Activated naive CD8-positive, alpha-beta T cell treated with anti-CD3 and anti-CD28 coated beads for 36 hours (primary cell): ENCODE measurements around the gene CD300E. TPM values are rescaled to one million over a fixed set of nuclear protein-coding genes. Genes with fewer than 3 reads are reported as not detected.
A peak's percentile ranks its signal among the peaks of the same experiment; 100 is the strongest.

Experiments used
- DNase-seq: peaks from one replicate; pipeline ENCODE4 v3.0.0; 2021
- H3K27ac Mint-ChIP-seq: one replicate; pipeline ENCODE4 v1.8.0; 2022; ENCODE audit warnings: mild to moderate bottlenecking, moderate library complexity, mixed read lengths
- H3K27me3 Mint-ChIP-seq: one replicate; pipeline ENCODE4 v1.8.0; 2022; ENCODE audit warnings: mild to moderate bottlenecking, mixed read lengths
- H3K36me3 Mint-ChIP-seq: one replicate; pipeline ENCODE4 v1.8.0; 2021; ENCODE audit warnings: mild to moderate bottlenecking, mixed read lengths
- H3K4me1 Mint-ChIP-seq: one replicate; pipeline ENCODE4 v1.8.0; 2021; ENCODE audit warnings: mixed read lengths
- H3K4me3 Mint-ChIP-seq: one replicate; pipeline ENCODE4 v1.8.0; 2022; ENCODE audit warnings: mild to moderate bottlenecking, moderate library complexity, mixed read lengths
- H3K9me3 Mint-ChIP-seq: one replicate; pipeline ENCODE4 v1.8.0; 2022; ENCODE audit warnings: mixed read lengths
- total RNA-seq, 2 experiments: library from RNA; stranded (reverse); gene quantifications; one replicate each; pipeline ENCODE4 v1.2.3, GENCODE V29; 2021

CD300E gene
- total RNA-seq, 2 experiments from 2014 or later, result not detected

DNA sequence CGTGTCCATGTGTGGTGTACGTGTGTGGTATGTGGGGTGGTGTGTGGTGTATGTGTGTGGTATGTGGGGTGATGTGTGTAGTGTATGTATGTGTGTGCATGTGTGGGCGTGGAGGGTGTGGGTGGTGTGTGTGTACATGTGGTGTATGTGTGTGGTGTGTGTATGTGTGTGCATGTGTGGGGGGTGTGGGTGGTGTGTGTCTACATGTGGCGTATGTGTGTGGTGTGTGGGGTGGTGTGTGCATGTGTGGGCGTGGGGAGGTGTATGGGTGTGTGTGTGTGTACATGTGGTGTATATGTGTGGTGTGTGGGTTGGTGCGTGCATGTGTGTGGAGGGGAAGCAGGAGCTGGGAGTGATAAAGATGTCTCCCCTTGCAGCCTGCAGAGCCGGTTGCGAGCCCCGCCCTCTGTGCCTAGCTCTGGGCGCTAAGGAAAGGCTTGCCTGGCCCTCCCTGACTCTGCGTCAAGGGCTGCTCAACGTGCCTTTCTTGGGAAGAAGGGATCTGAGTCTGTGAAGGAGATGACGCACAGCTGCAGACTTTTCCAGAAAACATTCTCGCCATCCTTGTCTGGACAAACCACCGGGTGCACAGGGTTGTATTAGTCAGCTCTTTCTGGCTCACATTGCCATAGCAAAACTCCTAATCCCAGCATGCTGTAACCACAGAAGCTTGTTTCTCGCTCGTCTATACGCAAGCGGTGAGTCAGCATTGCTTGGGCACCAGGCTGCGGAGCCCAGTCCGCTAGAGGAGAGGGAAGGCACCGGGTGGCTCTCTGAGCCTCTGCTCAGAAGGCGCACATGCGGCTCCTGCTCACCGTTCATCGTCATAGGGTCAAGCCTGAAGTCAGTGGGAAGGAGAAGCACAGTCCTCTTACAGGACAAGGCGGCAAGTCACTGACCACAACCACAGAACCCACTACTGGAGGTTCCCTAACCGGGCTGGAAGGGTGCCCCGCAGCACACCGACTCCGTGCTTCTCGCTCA lies 54.2 kb downstream of the CD300E start:
- DNase-seq, result peak; percentile 25
- no peak overlapping the region for H3K27ac Mint-ChIP-seq

DNA sequence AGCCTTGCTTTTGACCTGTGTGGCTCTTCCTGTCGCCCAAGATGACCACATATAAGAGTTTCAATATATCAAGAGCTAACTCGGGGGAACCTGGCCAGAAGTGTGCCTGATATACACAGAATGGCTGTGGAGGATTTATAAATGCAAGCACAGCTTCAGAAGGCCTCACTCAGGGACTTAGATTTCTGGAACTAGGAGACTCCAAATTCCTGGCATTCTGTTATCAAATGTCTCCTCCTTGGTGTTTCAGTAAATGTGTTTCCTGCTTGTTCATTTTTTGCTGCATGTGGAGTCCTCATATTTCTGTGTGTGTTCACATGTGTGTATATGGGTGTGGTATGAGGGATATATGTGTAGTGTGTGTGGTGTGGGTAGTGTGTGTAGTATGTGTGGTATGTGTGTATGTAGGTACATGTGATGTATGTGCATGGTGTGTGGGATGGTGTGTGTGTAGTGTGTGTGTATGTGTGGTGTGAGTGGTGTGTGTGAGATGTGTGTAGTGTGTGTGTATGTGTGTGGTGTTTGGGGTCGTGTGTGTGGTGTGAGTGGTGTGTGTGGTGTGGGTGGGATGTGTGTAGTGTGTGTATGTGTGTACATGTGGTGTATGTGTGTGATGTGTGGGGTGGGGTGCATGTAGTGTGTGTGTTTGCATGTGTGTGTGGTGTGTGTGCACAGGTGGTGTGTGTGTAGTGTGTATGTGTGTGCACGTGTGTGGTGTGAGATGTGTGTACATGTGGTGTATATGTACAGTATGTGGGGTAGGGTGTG lies 55.2 kb downstream of the CD300E start:
- H3K4me3 Mint-ChIP-seq, result no peak overlapping the region
- no peaks in the 10 kb centered on the region for H3K36me3 Mint-ChIP-seq
- H3K27ac Mint-ChIP-seq, result no peak overlapping the region
- no peaks in the 10 kb centered on the region for H3K9me3 Mint-ChIP-seq
- DNase-seq, result no peak
- peaks cover 4% of the 10 kb centered on the region for H3K4me1 Mint-ChIP-seq
- peaks cover 36% of the 10 kb centered on the region for H3K27me3 Mint-ChIP-seq

More for the DNA sequence above, 54.2 kb downstream of the CD300E start:
- Mint-ChIP-seq H3K4me1 (peaks cover 4% of the 10 kb centered on the region), H3K27me3 (peaks cover 36% of the 10 kb centered on the region), H3K36me3 (no peaks in the 10 kb centered on the region), H3K9me3 (no peaks in the 10 kb centered on the region), H3K4me3 (no peak overlapping the region)

DNA sequence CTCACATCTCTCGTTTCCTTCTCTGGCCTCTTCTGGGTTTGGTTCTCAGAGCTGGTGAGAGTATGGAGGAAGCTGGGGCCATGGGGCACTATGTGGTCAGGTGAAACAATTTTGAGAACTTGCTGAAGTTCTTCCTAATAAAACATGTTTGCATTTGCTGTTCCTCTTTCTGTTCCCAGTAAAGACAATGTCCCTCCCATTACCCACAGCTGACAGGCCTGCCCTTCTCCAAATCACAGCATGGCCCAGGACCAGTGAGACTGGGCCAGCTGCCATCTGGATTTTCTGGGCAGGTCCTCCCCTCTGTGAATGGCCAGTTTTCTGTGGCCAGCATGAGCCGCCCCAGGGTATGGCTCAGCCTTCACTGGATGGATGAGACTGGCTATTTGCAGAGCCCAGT lies 56.1 kb downstream of the CD300E start, which contains the start of gene CD300H:
CD300H (minus strand) TSS at position 113 of the 400 bp plus-strand sequence.
- Mint-ChIP-seq H3K27me3 (peaks cover 36% of the 10 kb centered on the region), H3K9me3 (no peaks in the 10 kb centered on the region), H3K4me3 (no peak within 1 kb of the TSS), H3K27ac (no peak within 1 kb of the TSS), H3K36me3 (no peaks in the 10 kb centered on the region), H3K4me1 (peaks cover 4% of the 10 kb centered on the region)
- DNase-seq, result no peak

DNA sequence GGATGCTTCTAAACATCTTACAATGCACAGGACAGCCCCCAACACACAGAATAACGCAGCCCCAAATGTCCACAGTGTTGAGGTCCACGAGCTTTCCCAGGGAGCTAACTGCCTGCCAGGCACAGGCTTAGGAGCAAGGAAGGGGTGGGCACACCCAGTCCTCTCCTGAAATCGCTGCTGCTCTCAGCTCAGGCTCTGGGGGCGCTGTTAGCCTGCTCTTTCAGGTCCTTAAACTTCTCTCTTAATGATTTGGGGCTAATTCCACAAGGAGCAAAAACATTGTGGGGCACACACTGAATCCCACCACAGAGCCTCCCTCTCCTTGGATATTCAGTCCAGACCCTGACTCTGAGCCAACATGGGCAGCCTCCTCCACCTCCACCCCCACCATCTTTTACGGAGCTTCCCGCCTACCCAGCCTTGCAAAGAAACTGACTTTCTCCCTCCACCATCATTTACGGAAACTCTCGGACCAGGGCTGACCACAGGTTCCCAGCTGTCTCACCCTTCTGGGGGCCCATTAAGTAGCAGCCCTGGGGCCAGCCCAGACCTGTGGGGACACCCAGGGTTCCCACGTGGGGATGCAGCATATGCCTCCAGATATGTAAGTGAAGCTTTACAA lies 57.3 kb downstream of the CD300E start:
- no peak overlapping the region for H3K27ac Mint-ChIP-seq
- no peak overlapping the region for H3K4me3 Mint-ChIP-seq
- H3K36me3 Mint-ChIP-seq, result no peaks in the 10 kb centered on the region
- H3K27me3 Mint-ChIP-seq, result peaks cover 32% of the 10 kb centered on the region
- peak; percentile 19 for DNase-seq
- H3K4me1 Mint-ChIP-seq, result peaks cover 4% of the 10 kb centered on the region
- no peaks in the 10 kb centered on the region for H3K9me3 Mint-ChIP-seq

DNA sequence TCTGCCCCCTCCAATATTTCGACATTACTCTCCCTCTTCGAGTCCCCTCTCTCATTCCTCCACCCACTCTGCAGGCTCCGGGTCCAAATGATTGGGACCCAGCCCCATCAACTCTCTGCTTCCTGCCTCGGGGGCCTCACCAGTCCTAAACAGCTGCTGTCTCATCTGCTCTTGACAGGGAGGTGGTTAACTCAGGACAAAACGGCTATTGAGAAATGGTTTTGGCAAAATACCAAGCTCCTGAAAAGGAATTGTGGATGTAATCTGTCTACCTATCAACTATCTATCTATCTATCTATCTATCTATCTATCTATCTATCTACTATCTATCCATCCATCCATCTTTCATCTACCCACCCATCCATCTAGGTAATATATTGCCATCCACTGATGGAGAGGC lies 58.4 kb downstream of the CD300E start:
- DNase-seq, result no peak
- peaks cover 27% of the 10 kb centered on the region for H3K27me3 Mint-ChIP-seq
- no peaks in the 10 kb centered on the region for H3K36me3 Mint-ChIP-seq
- H3K27ac Mint-ChIP-seq, result no peak overlapping the region
- H3K4me3 Mint-ChIP-seq, result no peak overlapping the region
- H3K9me3 Mint-ChIP-seq, result no peaks in the 10 kb centered on the region
- H3K4me1 Mint-ChIP-seq, result peaks cover 4% of the 10 kb centered on the region

GRCh38 chr17:74563358-74563757 lies 60.2 kb downstream of the CD300E start:
- Mint-ChIP-seq H3K27ac (no peak overlapping the region), H3K9me3 (no peaks in the 10 kb centered on the region), H3K4me3 (no peak overlapping the region), H3K36me3 (no peaks in the 10 kb centered on the region), H3K4me1 (peaks cover 5% of the 10 kb centered on the region), H3K27me3 (peaks cover 14% of the 10 kb centered on the region)
- no peak for DNase-seq

DNA sequence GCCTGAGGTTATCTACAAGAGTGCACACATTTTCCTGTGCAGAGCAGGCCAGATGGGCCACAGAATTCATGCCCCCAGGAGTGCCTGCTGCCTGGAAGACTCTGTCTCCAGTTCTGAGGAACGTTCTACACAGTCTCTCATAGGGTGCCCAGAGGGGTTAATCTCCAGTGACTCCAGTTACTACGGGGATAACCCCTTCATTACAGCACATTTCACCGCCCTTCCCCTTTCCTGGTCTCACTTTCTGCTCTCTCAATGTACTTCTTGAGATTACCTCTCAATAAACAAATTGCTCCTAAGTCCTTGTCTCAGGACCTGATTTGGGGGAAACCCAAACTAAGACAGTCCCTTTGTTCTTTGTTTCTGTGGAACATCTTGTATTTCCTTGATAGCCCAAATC lies 62.0 kb downstream of the CD300E start:
- H3K9me3 Mint-ChIP-seq, result peaks cover 2% of the 10 kb centered on the region
- H3K4me3 Mint-ChIP-seq, result no peak overlapping the region

More for the DNA sequence above, 62.0 kb downstream of the CD300E start:
- Mint-ChIP-seq H3K36me3 (no peaks in the 10 kb centered on the region), H3K4me1 (peaks cover 5% of the 10 kb centered on the region), H3K27ac (no peak overlapping the region), H3K27me3 (peaks cover 4% of the 10 kb centered on the region)
- DNase-seq, result no peak

Other genes starting within 250 kb of the CD300E start
- gene GPRC5C, start 191.7 kb downstream of the CD300E start, total RNA-seq, result 1 to 10 TPM in 1 of 2 experiments, under 1 TPM in 1; 0.66 to 2.1 TPM
- 1 to 10 TPM; 4.4 to 5.6 TPM for gene CD300A, start 157.1 kb downstream of the CD300E start, total RNA-seq
- not detected for gene CD300LB, start 92.3 kb downstream of the CD300E start, total RNA-seq
- gene CD300C, start 77.6 kb downstream of the CD300E start, total RNA-seq, result not detected
- not detected for gene CD300H, start 56.2 kb downstream of the CD300E start, total RNA-seq
- not detected for gene CD300LD, start 31.5 kb downstream of the CD300E start, total RNA-seq
- not detected for gene CD300LF, start 89.2 kb upstream of the CD300E start, total RNA-seq
- gene RAB37, start 113.5 kb upstream of the CD300E start, total RNA-seq, result 1 to 10 TPM; 1.8 TPM
- gene NHERF1, start 124.9 kb upstream of the CD300E start, total RNA-seq, result 100 to 1,000 TPM; 124 to 127 TPM
- gene NAT9, start 152.6 kb upstream of the CD300E start, total RNA-seq, result 10 to 100 TPM; 39.9 to 41.6 TPM
- not detected for gene GRIN2C, start 236.1 kb upstream of the CD300E start, total RNA-seq
- 10 to 100 TPM; 13.3 to 14.6 TPM for gene FDXR, start 249.3 kb upstream of the CD300E start, total RNA-seq